GM23338 (cell line): ENCODE results near the gene PRDM10. TPM values are rescaled to one million over a fixed set of nuclear protein-coding genes. Genes with fewer than 3 reads are reported as not detected.

Experiments
- ATAC-seq: fragments of 200-7000 bp; cut with Tn5 transposase; 3 replicates; pipeline ENCODE4 v1.9.1; 2020
- DNase-seq: peaks from one replicate; pipeline ENCODE4 v3.0.0-alpha.2; 2015; ENCODE audit warnings: low spot score
- H2AFZ ChIP-seq: fragments of 200-600 bp; sonication (generic); 2 replicates; pipeline ENCODE4 v1.8.0; 2016; ENCODE audit warnings: antibody characterized with exemption, mild to moderate bottlenecking, moderate library complexity
- H3F3A ChIP-seq: fragments of 200-600 bp; sonication (generic); replicated peaks from 2 replicates; pipeline ENCODE4 v1.8.0; 2017; ENCODE audit warnings: antibody characterized with exemption, mixed run types, low read depth
- H3K27ac ChIP-seq: fragments of 200-600 bp; sonication (generic); 2 replicates; pipeline ENCODE4 v1.6.1; 2016; ENCODE audit warnings: low read depth
- H3K27me3 ChIP-seq: fragments of 200-600 bp; sonication (generic); 2 replicates; pipeline ENCODE4 v1.8.0; 2016; ENCODE audit warnings: mild to moderate bottlenecking, mixed run types, moderate library complexity; ENCODE audit not compliant: insufficient read depth
- H3K36me3 ChIP-seq: fragments of 200-600 bp; sonication (generic); 2 replicates; pipeline ENCODE4 v1.8.0; 2016; ENCODE audit warnings: mild to moderate bottlenecking; ENCODE audit not compliant: insufficient read depth
- H3K4me1 ChIP-seq: fragments of 200-600 bp; sonication (generic); 2 replicates; pipeline ENCODE4 v1.8.0; 2016; ENCODE audit warnings: mild to moderate bottlenecking, moderate library complexity; ENCODE audit not compliant: insufficient read depth
- H3K4me2 ChIP-seq: fragments of 200-600 bp; sonication (generic); 2 replicates; pipeline ENCODE4 v1.7.1; 2017; ENCODE audit warnings: mixed run types
- H3K4me3 ChIP-seq: fragments of 200-600 bp; sonication (generic); 2 replicates; pipeline ENCODE4 v1.6.1; 2016; ENCODE audit warnings: mixed run types
- H3K79me2 ChIP-seq: fragments of 200-600 bp; sonication (generic); replicated peaks from 2 replicates; pipeline ENCODE4 v1.8.0; 2017; ENCODE audit warnings: mild to moderate bottlenecking; ENCODE audit not compliant: insufficient read depth
- H3K9me2 ChIP-seq: fragments of 200-600 bp; sonication (generic); 2 replicates; pipeline ENCODE4 v1.8.0; 2017; ENCODE audit not compliant: insufficient read depth
- H4K20me1 ChIP-seq: fragments of 200-600 bp; sonication (generic); replicated peaks from 2 replicates; pipeline ENCODE4 v1.8.0; 2017; ENCODE audit warnings: mild to moderate bottlenecking; ENCODE audit not compliant: insufficient read depth
- H3K27ac Mint-ChIP-seq: 2 replicates; pipeline ENCODE4 v1.8.0; 2020; ENCODE audit warnings: inconsistent platforms, mild to moderate bottlenecking, moderate library complexity, mixed read lengths
- H3K27me3 Mint-ChIP-seq: 3 replicates; pipeline ENCODE4 v1.8.0; 2022; ENCODE audit warnings: low read depth, mild to moderate bottlenecking, moderate library complexity, mixed read lengths, inconsistent platforms; ENCODE audit not compliant: insufficient read depth, poor library complexity
- H3K36me3 Mint-ChIP-seq: 3 replicates; pipeline ENCODE4 v1.8.0; 2021; ENCODE audit warnings: low read depth, mild to moderate bottlenecking, inconsistent platforms, moderate library complexity, mixed read lengths
- H3K4me1 Mint-ChIP-seq: 3 replicates; pipeline ENCODE4 v1.8.0; 2020; ENCODE audit warnings: mild to moderate bottlenecking, inconsistent platforms, mixed read lengths
- H3K4me3 Mint-ChIP-seq: 3 replicates; pipeline ENCODE4 v1.8.0; 2021; ENCODE audit warnings: moderate library complexity, mild to moderate bottlenecking, inconsistent platforms, mixed read lengths
- H3K9me3 Mint-ChIP-seq: 3 replicates; pipeline ENCODE4 v1.8.0; 2020; ENCODE audit warnings: moderate library complexity, mild to moderate bottlenecking, inconsistent platforms, mixed read lengths
- CREB1 ChIP-seq: fragments of 250-450 bp; sonication (Bioruptor Pico); IDR thresholded peaks from 2 replicates; pipeline ENCODE4 v1.5.0; 2020; ENCODE audit warnings: low read depth, mild to moderate bottlenecking, moderate library complexity
- ETS1 ChIP-seq: IDR thresholded peaks from 2 replicates; pipeline ENCODE4 v1.6.1; 2016; ENCODE audit warnings: antibody characterized with exemption
- EZH2 ChIP-seq: fragments of 200-600 bp; sonication (generic); IDR thresholded peaks from one replicate; pipeline ENCODE4 v1.8.0; 2017; ENCODE audit warnings: antibody characterized with exemption, mild to moderate bottlenecking, low read depth; ENCODE audit not compliant: unreplicated experiment
- EZH2phosphoT487 ChIP-seq: fragments of 200-600 bp; sonication (generic); IDR thresholded peaks from one replicate; pipeline ENCODE4 v1.8.1; 2018; ENCODE audit warnings: antibody characterized with exemption; ENCODE audit not compliant: unreplicated experiment
- JUNB ChIP-seq: IDR thresholded peaks from one replicate; pipeline ENCODE4 v1.6.1; 2016; ENCODE audit warnings: antibody characterized with exemption; ENCODE audit not compliant: unreplicated experiment
- NANOG ChIP-seq: IDR thresholded peaks from 2 replicates; pipeline ENCODE4 v1.6.1; 2016; ENCODE audit warnings: antibody characterized with exemption, borderline replicate concordance
- POLR2AphosphoS5 ChIP-seq: IDR thresholded peaks from 2 replicates; pipeline ENCODE4 v1.6.1; 2016; ENCODE audit warnings: antibody characterized with exemption, low read depth
- REST ChIP-seq: IDR thresholded peaks from one replicate; pipeline ENCODE4 v1.6.1; 2018; ENCODE audit warnings: antibody characterized with exemption; ENCODE audit not compliant: unreplicated experiment
- ZNF462 ChIP-seq: fragments of 250-450 bp; sonication (Bioruptor Pico); IDR thresholded peaks from 2 replicates; pipeline ENCODE4 v1.5.0; 2020; ENCODE audit warnings: mild to moderate bottlenecking, moderate library complexity
- polyA plus RNA-seq: library from polyadenylated mRNA; unstranded; fragments of >200 nt; fragmentation: Nextera tagmentation; extraction: Ambion mirVana; gene quantifications from 2 replicates; pipeline ENCODE4 v1.2.1, GENCODE V29; 2016
- total RNA-seq: library from RNA; depleted of rRNA; stranded (reverse); fragments of >200 nt; shearing (Covaris generic); gene quantifications from 2 replicates; pipeline ENCODE4 v1.2.3, GENCODE V29; 2014

Gene PRDM10
- total and polyA plus RNA-seq, 2 experiments from 2014 or later, result 5.2 to 14.9 TPM

GRCh38 chr11:130006929-130007328 lies 4.3 kb upstream of the PRDM10 start (continued):
- TF ChIP-seq ZNF462 (CRISPR knock-in tag) (no peak), CREB1 (CRISPR knock-in tag) (no peak), EZH2 (no peak), JUNB (no peak), ETS1 (no peak), EZH2phosphoT487 (no peak)

GRCh38 chr11:130003717-130004001 lies 1.0 kb upstream of the PRDM10 start:
- Histone ChIP-seq H2AFZ (peak overlapping the region; percentile 80), H3K79me2 (peaks cover 28% of the 10 kb centered on the region), H3K4me3 (peak overlapping the region; percentile 82), H3K27me3 (no peaks in the 10 kb centered on the region), H3K9me2 (no peaks in the 10 kb centered on the region), H3K27ac (peak overlapping the region; percentile 98), H3K4me1 (peaks cover 6% of the 10 kb centered on the region; the same call in 1 of the 2 replicates), H3K4me2 (peak overlapping the region; percentile 90), H3F3A (peaks cover 6% of the 10 kb centered on the region; the same call in 1 of the 2 replicates), H3K36me3 (no peaks in the 10 kb centered on the region), H4K20me1 (no peaks in the 10 kb centered on the region)
- Mint-ChIP-seq H3K4me1 (peaks cover 17% of the 10 kb centered on the region), H3K36me3 (peaks cover 3% of the 10 kb centered on the region; the same call in 1 of the 3 replicates), H3K4me3 (peak overlapping the region; percentile 91), H3K27ac (peak overlapping the region; percentile 98), H3K27me3 (peaks cover 20% of the 10 kb centered on the region), H3K9me3 (no peaks in the 10 kb centered on the region; the same call in 2 of the 3 replicates)
- DNase-seq (no peak), ATAC-seq (no peak)
- TF ChIP-seq REST (no peak), ETS1 (no peak), NANOG (no peak), POLR2AphosphoS5 (no peak), CREB1 (CRISPR knock-in tag) (no peak), JUNB (no peak)
